IMR-90 (cell line): Measurements from ENCODE around the gene PPP1R3F. TPM values are rescaled to one million over a fixed set of nuclear protein-coding genes. Genes with fewer than 3 reads are reported as not detected.

Source experiments
- ATAC-seq: fragments of 200-7000 bp; cut with Tn5 transposase; 2 replicates; pipeline ENCODE4 v1.9.1; 2020; ENCODE audit warnings: low read depth, mild to moderate bottlenecking, moderate library complexity
- BruUV-seq: library from RNA; stranded (reverse); fragments of 400-500 nt; replicated peaks from 2 replicates; lab custom pipeline; 2021; lab: Mats Ljungman, UMichigan
- CTCF ChIA-PET: fragments of 300-600 bp; formaldehyde crosslinking; extraction: SDS; loops from one replicate; lab custom pipeline; 2021; ENCODE audit warnings: antibody characterized with exemption; lab: Yijun Ruan, JAX
- POLR2A ChIA-PET: fragments of 300-600 bp; sonication (Branson Sonifier 250); formaldehyde crosslinking; loops from one replicate; lab custom pipeline; 2022; ENCODE audit warnings: antibody characterized with exemption; ENCODE audit not compliant: unreplicated experiment; lab: Charles Lee
- DNase-seq: peaks from one replicate; pipeline ENCODE4 v3.0.0; 2013
- H2AFZ ChIP-seq: replicated peaks from 2 replicates; pipeline ENCODE3; 2013; ENCODE audit warnings: low read length, mild to moderate bottlenecking; ENCODE audit not compliant: poor library complexity
- H2AK5ac ChIP-seq: 2 replicates; pipeline ENCODE4 v1.6.1; 2013; ENCODE audit warnings: low read depth, low read length, inconsistent platforms
- H2AK9ac ChIP-seq: replicated peaks from 2 replicates; pipeline ENCODE3; 2013; ENCODE audit warnings: mild to moderate bottlenecking, low read depth, low read length, moderate library complexity; ENCODE audit not compliant: poor library complexity
- H2BK120ac ChIP-seq: 2 replicates; pipeline ENCODE4 v1.6.1; 2013; ENCODE audit warnings: low read depth, low read length, inconsistent platforms
- H2BK15ac ChIP-seq: 3 replicates; pipeline ENCODE4 v1.6.1; 2013; ENCODE audit warnings: low read depth, low read length, inconsistent platforms
- H2BK20ac ChIP-seq: 2 replicates; pipeline ENCODE4 v1.6.1; 2013; ENCODE audit warnings: low read depth, mild to moderate bottlenecking, inconsistent platforms, low read length, moderate library complexity
- H2BK5ac ChIP-seq: 2 replicates; pipeline ENCODE4 v1.6.1; 2013; ENCODE audit warnings: mild to moderate bottlenecking, low read depth, low read length, inconsistent platforms; ENCODE audit not compliant: poor library complexity, severe bottlenecking
- H3K14ac ChIP-seq: replicated peaks from 2 replicates; pipeline ENCODE4 v1.6.1; 2013; ENCODE audit warnings: low read depth, low read length, inconsistent platforms
- H3K18ac ChIP-seq: 2 replicates; pipeline ENCODE4 v1.6.1; 2013; ENCODE audit warnings: low read depth, low read length, control low read depth
- H3K23ac ChIP-seq: 2 replicates; pipeline ENCODE4 v1.6.1; 2013; ENCODE audit warnings: low read depth, low read length, inconsistent platforms
- H3K27ac ChIP-seq: 2 replicates; pipeline ENCODE4 v1.5.1; 2013; ENCODE audit warnings: mild to moderate bottlenecking, control low read depth, low read length; ENCODE audit not compliant: insufficient read depth
- H3K27me3 ChIP-seq: 2 replicates; pipeline ENCODE4 v1.6.1; 2013; ENCODE audit warnings: low read length; ENCODE audit not compliant: control insufficient read depth, insufficient read depth
- H3K36me3 ChIP-seq: 2 replicates; pipeline ENCODE4 v1.6.1; 2013; ENCODE audit warnings: low read length, mixed read lengths; ENCODE audit not compliant: control insufficient read depth, insufficient read depth
- H3K4ac ChIP-seq: 2 replicates; pipeline ENCODE4 v1.6.1; 2013; ENCODE audit warnings: low read depth, low read length, inconsistent platforms
- H3K4me1 ChIP-seq: 2 replicates; pipeline ENCODE4 v1.6.1; 2013; ENCODE audit warnings: low read length, mixed read lengths; ENCODE audit not compliant: control insufficient read depth, insufficient read depth
- H3K4me2 ChIP-seq: 2 replicates; pipeline ENCODE4 v1.6.1; 2013; ENCODE audit warnings: low read depth, mild to moderate bottlenecking, control low read depth, low read length, moderate library complexity
- H3K4me3 ChIP-seq: 2 replicates; pipeline ENCODE4 v1.5.1; 2013; ENCODE audit warnings: low read depth, mild to moderate bottlenecking, control low read depth, low read length, moderate library complexity; ENCODE audit not compliant: insufficient read depth
- H3K56ac ChIP-seq: 2 replicates; pipeline ENCODE4 v1.6.1; 2013; ENCODE audit warnings: low read length, inconsistent platforms; ENCODE audit not compliant: insufficient read depth; ENCODE audit errors: extremely low read depth
- H3K79me1 ChIP-seq, 2 experiments: 2 replicates each; pipeline ENCODE4 v1.6.1; 2013; ENCODE audit warnings: low read length in 2 of 2, inconsistent platforms in 1 of 2, low read depth in 1 of 2
- H3K9ac ChIP-seq: 2 replicates; pipeline ENCODE4 v1.6.1; 2013; ENCODE audit warnings: low read depth, low read length, control low read depth
- H3K9me1 ChIP-seq: 2 replicates; pipeline ENCODE4 v1.6.1; 2013; ENCODE audit warnings: low read length, inconsistent platforms; ENCODE audit not compliant: insufficient read depth
- H3K9me3 ChIP-seq: 2 replicates; pipeline ENCODE4 v1.6.1; 2013; ENCODE audit warnings: low read length; ENCODE audit not compliant: control insufficient read depth, insufficient read depth
- H4K20me1 ChIP-seq: 2 replicates; pipeline ENCODE4 v1.6.1; 2013; ENCODE audit warnings: low read length, inconsistent platforms; ENCODE audit not compliant: insufficient read depth
- H4K5ac ChIP-seq: 2 replicates; pipeline ENCODE4 v1.6.1; 2013; ENCODE audit warnings: mild to moderate bottlenecking, low read depth, low read length, control low read depth
- H4K8ac ChIP-seq, 2 experiments: 2 replicates each; pipeline ENCODE4 v1.6.1; 2013; ENCODE audit warnings: low read depth in 2 of 2, low read length in 2 of 2, control low read depth in 1 of 2, inconsistent platforms in 1 of 2
- H4K91ac ChIP-seq: 2 replicates; pipeline ENCODE4 v1.6.1; 2013; ENCODE audit warnings: low read depth, low read length, inconsistent platforms; ENCODE audit not compliant: insufficient read depth
- BHLHE40 ChIP-seq: fragments of 150-350 bp; IDR thresholded peaks from 2 replicates; pipeline ENCODE4 v1.6.1; 2016; ENCODE audit warnings: mild to moderate bottlenecking, low read depth, low read length
- CEBPB ChIP-seq: IDR thresholded peaks from 2 replicates; pipeline ENCODE4 v1.6.1; 2012; ENCODE audit warnings: low read depth, low read length, improper control_type of control experiment
- CHD1 ChIP-seq: IDR thresholded peaks from 2 replicates; pipeline ENCODE4 v1.6.1; 2012; ENCODE audit warnings: low read depth, low read length, improper control_type of control experiment
- FOS ChIP-seq: fragments of 150-350 bp; IDR thresholded peaks from 2 replicates; pipeline ENCODE4 v1.6.1; 2016; ENCODE audit warnings: low read depth, low read length
- MAZ ChIP-seq: IDR thresholded peaks from 2 replicates; pipeline ENCODE4 v1.6.1; 2012; ENCODE audit warnings: low read depth, mild to moderate bottlenecking, low read length, improper control_type of control experiment, moderate library complexity, borderline replicate concordance
- RAD21 ChIP-seq: IDR thresholded peaks from 2 replicates; pipeline ENCODE4 v1.6.1; 2012; ENCODE audit warnings: low read length, improper control_type of control experiment
- SMC3 ChIP-seq: fragments of 150-350 bp; IDR thresholded peaks from 2 replicates; pipeline ENCODE4 v1.6.1; 2016; ENCODE audit warnings: low read depth, mild to moderate bottlenecking, antibody characterized with exemption, low read length, moderate library complexity
- WGBS, 2 experiments: methylation state at CpG; one replicate each; pipeline versions ENCODE4 v1.1.5 to v1.1.7; 2013; ENCODE audit warnings: missing lambda C conversion rate in 2 of 2; ENCODE audit not compliant: insufficient read length in 1 of 2; ENCODE audit errors: extremely low coverage in 2 of 2; 5-methylcytosine and 5-hydroxymethylcytosine counted together
- dilution Hi-C: fragments of 300-500 bp; cut with HindIII; formaldehyde crosslinking; loops from one replicate; pipeline ENCODE4 v1.14.3; 2018; ENCODE audit warnings: low sequenced_read_pairs; ENCODE audit not compliant: unreplicated experiment
- in situ Hi-C: fragments of 300-500 bp; cut with MboI; formaldehyde crosslinking; loops from 3 replicates; pipeline ENCODE4 v1.14.3; 2019; ENCODE audit warnings: low sequenced_read_pairs, inconsistent platforms, mixed read lengths
- intact Hi-C: fragments of 100-400 bp; cut with micrococcal nuclease; formaldehyde crosslinking; loops from 2 replicates; pipeline ENCODE4 v1.10.0; 2022
- polyA plus RNA-seq, 3 experiments: library from polyadenylated mRNA; depleted of rRNA; stranded (reverse); fragments of >200 nt; gene quantifications; 2 replicates each; pipeline ENCODE4 v1.2.3, GENCODE V29; 2012; ENCODE audit warnings: low replicate concordance in 1 of 3
- total RNA-seq: library from RNA; depleted of rRNA; stranded (reverse); fragments of >200 nt; gene quantifications from 2 replicates; pipeline ENCODE4 v1.2.3, GENCODE V29; 2012
- TF ChIP-seq, protein P1 (sequence below): conservative IDR thresholded peaks from 2 replicates; pipeline ENCODE4 v1.5.1; 2012; ENCODE audit warnings: mild to moderate bottlenecking, low read depth, low read length, improper control_type of control experiment

The PPP1R3F gene
- total and polyA plus RNA-seq, 2 of the 4 experiments (the other 2 are of a cell fraction): 0.72 to 1.7 TPM

GRCh38 chrX:49291615-49292337 is 22.2 kb downstream of the PPP1R3F start:
- Histone ChIP-seq H3K4me3 (no peak overlapping the region), H2BK120ac (no peak overlapping the region), H3K79me1 (no peaks in the 10 kb centered on the region), H3K56ac (no peak overlapping the region), H3K9me1 (no peaks in the 10 kb centered on the region), H3K9ac (no peak overlapping the region), H4K91ac (no peak overlapping the region), H2BK20ac (no peak overlapping the region), H2BK5ac (no peak overlapping the region), H2BK15ac (no peak overlapping the region), H3K27me3 (peaks cover 3% of the 10 kb centered on the region; the same call in 1 of the 2 replicates), H3K36me3 (no peaks in the 10 kb centered on the region), H2AK9ac (no peak overlapping the region), H3K9me3 (no peaks in the 10 kb centered on the region), H3K23ac (no peak overlapping the region), H3K18ac (no peak overlapping the region), H3K27ac (no peak overlapping the region), H3K14ac (no peak overlapping the region), H4K20me1 (no peaks in the 10 kb centered on the region), H4K8ac (no peak overlapping the region), H3K4me1 (no peaks in the 10 kb centered on the region), H4K5ac (no peak overlapping the region), H2AK5ac (no peak overlapping the region), H3K4me2 (no peak overlapping the region), H3K4ac (no peak overlapping the region), H2AFZ (peak overlapping the region; percentile 56)
- no TSS peak for BruUV-seq
- ATAC-seq: peak; percentile 90
- TF ChIP-seq CHD1 (no peak), CEBPB (no peak), RAD21 (peak; percentile 35), SMC3 (peak; percentile 26; the same call in 1 of the 2 replicates), FOS (no peak), BHLHE40 (no peak), MAZ (no peak)
- TF ChIP-seq, protein P1, sequence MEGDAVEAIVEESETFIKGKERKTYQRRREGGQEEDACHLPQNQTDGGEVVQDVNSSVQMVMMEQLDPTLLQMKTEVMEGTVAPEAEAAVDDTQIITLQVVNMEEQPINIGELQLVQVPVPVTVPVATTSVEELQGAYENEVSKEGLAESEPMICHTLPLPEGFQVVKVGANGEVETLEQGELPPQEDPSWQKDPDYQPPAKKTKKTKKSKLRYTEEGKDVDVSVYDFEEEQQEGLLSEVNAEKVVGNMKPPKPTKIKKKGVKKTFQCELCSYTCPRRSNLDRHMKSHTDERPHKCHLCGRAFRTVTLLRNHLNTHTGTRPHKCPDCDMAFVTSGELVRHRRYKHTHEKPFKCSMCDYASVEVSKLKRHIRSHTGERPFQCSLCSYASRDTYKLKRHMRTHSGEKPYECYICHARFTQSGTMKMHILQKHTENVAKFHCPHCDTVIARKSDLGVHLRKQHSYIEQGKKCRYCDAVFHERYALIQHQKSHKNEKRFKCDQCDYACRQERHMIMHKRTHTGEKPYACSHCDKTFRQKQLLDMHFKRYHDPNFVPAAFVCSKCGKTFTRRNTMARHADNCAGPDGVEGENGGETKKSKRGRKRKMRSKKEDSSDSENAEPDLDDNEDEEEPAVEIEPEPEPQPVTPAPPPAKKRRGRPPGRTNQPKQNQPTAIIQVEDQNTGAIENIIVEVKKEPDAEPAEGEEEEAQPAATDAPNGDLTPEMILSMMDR: peak; percentile 50
- in situ Hi-C loops: no loop called here
- CTCF ChIA-PET: no interaction called here
- POLR2A ChIA-PET: no interaction called here
- dilution Hi-C loops: no loop called here
- 46% methylated on average over 5 of the region's 11 CpGs; no CpG with 5 or more reads in 1 of the 2 experiments for WGBS, 2 experiments
- peak; percentile 45 for DNase-seq
- intact Hi-C loops: loop anchor here (1.0 kb wide), 1 partner anchor 463 kb away; no protein-coding TSS in a partner anchor
